Left cardiac atrium (tissue), 4 donors: ENCODE data around the gene SAMHD1. TPM values are rescaled to one million over a fixed set of nuclear protein-coding genes. Genes with fewer than 3 reads are reported as not detected.
"Not testable (repeated sequence)": the region's sequence is repeated elsewhere in the genome, so short reads cannot be mapped to it uniquely, and the experiment has no call there.

Experiments
- ATAC-seq, 2 donors: fragments of 200-7000 bp; cut with Tn5 transposase; one replicate each; pipeline ENCODE4 v1.9.1; 2020; ENCODE audit warnings: mild to moderate bottlenecking in 2 of 2, moderate library complexity in 2 of 2
- DNase-seq: peaks from one replicate; pipeline ENCODE4 v3.0.0-alpha.2; 2020
- intact Hi-C, 2 donors: fragments of 100-400 bp; cut with DNase I; formaldehyde crosslinking; loops; one replicate each; pipeline versions ENCODE4 v1.14.1 to v1.15.1; 2022 to 2023
- total RNA-seq, 2 donors: library from RNA; stranded (reverse); fragmentation: NEBNext Ultra II Directional; extraction: Animal tissue kit (Norgen Biotek cat#: 25700); gene quantifications; one replicate each; pipeline ENCODE4 v1.2.1, GENCODE V29; 2021
- donor health status: DM: no; HTN: yes; CAD: no.
- donor health status: DM: no; HTN: yes; CAD: no; lungs with severe emphysema.
- donor health status: DM: yes; HTN: yes; CAD: no.
- donor health status: Dilated cardiomyopathy.

SAMHD1 gene
- total RNA-seq, 2 donors from 2014 or later = 110 to 113 TPM

DNA sequence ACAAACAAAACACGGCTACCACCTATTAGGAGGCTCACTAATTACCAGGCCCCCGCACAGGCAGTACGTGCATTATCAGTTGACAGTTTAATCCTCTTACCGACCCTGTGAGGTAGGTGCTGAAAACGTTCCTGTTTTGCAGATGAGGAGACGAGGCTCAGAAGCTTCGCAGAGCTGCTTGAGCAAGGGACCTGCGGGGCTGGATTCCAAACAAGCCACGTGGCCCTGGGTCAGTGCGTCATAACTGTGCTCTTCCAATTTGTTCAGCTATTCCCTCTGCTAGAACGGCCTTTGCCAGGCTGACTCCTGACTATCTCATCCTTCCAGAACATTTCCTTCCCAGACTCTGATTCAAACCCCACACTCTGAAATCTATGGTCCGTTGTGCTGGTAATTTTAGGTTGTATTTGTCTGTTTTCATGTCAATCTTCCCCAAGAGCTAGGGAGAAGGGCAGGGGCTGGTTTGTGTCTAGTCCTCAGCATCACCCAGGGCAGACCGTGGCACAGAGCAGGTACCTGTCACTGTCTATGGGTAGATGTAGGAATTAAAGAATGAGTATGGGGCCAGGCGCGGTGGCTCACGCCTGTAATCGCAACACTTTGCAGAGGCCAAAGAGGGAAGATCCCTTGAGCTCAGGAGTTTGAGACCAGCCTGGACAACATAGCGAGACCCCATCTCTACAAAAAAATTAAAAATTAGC is 104.3 kb downstream of the SAMHD1 start:
- DNase-seq (peak; percentile 85), ATAC-seq (peak; percentile 81 to 82)
- intact Hi-C loops = no loop called here

DNA sequence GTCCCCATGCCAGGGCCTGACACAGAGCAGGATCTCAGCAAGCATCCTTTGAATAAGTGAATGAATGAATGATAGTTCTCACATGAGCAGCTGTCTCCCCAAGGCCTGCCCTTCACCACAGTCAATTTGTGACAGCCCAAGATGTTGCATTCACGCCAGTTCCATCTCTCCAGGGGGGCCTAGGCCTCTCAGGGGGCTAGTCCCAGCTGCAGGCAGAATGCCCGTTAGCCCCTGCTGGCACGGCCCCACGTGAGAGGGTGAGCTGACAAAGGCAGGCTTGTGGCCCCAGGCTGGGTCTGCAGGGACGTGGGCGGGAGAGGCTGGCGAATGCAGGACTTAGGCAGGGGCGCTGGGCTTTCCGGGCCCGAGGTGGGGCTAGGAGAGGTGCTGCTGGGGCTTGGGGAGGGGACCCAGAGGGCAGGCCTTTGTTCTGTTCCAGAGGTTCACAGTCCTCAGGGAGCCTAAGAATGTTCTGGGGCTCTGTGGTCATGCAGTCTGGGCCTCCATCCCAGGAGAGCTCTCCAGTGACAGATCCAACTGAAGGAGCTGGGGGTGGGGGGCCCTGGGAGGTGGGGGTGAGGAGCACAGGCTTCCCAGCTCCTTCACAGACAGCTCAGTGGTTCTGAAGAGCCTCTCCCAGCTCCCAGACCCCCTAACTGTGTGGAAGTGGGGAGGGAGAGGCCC is 106.1 kb downstream of the SAMHD1 start:
- DNase-seq (no peak), ATAC-seq (peak in 1 of 2 donors; percentile 20)
- intact Hi-C loops = no loop called here

DNA sequence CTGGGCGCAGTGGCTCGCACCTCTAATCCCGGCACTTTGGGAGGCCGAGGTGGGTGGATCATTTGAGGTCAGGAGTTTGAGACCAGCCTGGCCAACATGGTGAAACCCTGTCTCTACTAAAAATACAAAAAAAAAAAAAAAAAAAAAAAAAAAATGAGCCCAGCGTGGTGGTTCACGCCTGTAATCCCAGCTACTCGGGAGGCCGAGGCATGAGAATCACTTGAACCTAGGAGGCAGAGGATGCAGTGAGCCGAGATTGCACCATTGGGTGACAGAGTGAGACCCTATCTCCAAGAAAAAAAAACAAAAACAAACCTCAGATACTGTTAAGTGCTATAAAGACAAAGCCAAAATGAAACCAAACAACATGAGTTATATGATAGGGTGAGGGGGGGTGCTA is 110.5 kb downstream of the SAMHD1 start:
- intact Hi-C loops, ATAC-seq, DNase-seq: not testable (repeated sequence)

Other genes with a start within 250 kb of the SAMHD1 start
- gene NDRG3, start 205.6 kb downstream of the SAMHD1 start, total RNA-seq = 10 to 100 TPM; 25.8 to 32.7 TPM
- gene DSN1, start 177.9 kb downstream of the SAMHD1 start, total RNA-seq = 1 to 10 TPM; 5.0 to 6.7 TPM
- under 1 TPM in 1 of 2 donors, not detected in 1; 0.18 TPM for gene TLDC2, start 75.6 kb downstream of the SAMHD1 start, total RNA-seq
- 1 to 10 TPM; 3.8 to 6.0 TPM for gene RBL1, start 144.3 kb upstream of the SAMHD1 start, total RNA-seq
- 100 to 1,000 TPM; 118 to 142 TPM for gene RPN2, start 227.6 kb upstream of the SAMHD1 start, total RNA-seq
- gene MROH8, start 227.8 kb upstream of the SAMHD1 start, total RNA-seq = 1 to 10 TPM; 4.8 to 6.8 TPM